Dorsolateral prefrontal cortex (tissue), 118 donors: ENCODE measurements around the gene DHX15. TPM values are rescaled to one million over a fixed set of nuclear protein-coding genes. Genes with fewer than 3 reads are reported as not detected.

ENCODE experiments used
- microRNA-seq, 43 experiments: library from miRNA; unstranded; fragments of <30 nt; microRNA quantifications; one replicate each; pipeline ENCODE4 v1.2.0, GENCODE V29; 2022
- total RNA-seq, 120 experiments: library from RNA; stranded (reverse); gene quantifications; one replicate each; pipeline versions ENCODE4 v1.2.3 to v1.2.4, GENCODE V29; 2022

The DHX15 gene
- total RNA-seq, 120 experiments from 2014 or later: 72.2 to 110 (median 93.0) TPM

Small RNA genes lying within 50 kb of the gene (microRNA-seq; reads per million reads assigned to microRNA genes)
- gene MIR573: 0 to 0.25 (median 0) reads per million in 43 experiments

Other genes with a start within 250 kb of the DHX15 start
- 10 to 100 TPM in 90 of 120 experiments, 1 to 10 TPM in 30; 4.9 to 47.8 (median 13.0) TPM for gene SOD3, start 211.0 kb upstream of the DHX15 start, total RNA-seq